B cell (primary cell): ENCODE results near the gene ST6GALNAC5.

Source experiments
- CTCF ChIP-seq: fragments of 200-600 bp; IDR thresholded peaks from one replicate; pipeline ENCODE4 v1.8.0; 2022; ENCODE audit warnings: antibody characterized with exemption, mild to moderate bottlenecking
- EZH2 ChIP-seq: IDR thresholded peaks from 2 replicates; pipeline ENCODE4 v1.6.1; 2012; ENCODE audit warnings: borderline replicate concordance, low read depth, mild to moderate bottlenecking, moderate library complexity, low read length; ENCODE audit not compliant: insufficient read depth, poor library complexity, severe bottlenecking

- TF ChIP-seq CTCF (no peak), EZH2 (no peak)
These were observed 177.0 kb downstream of the ST6GALNAC5 start for GRCh38 chr1:77044133-77044849.
